GM10847 (cell line): Measurements from ENCODE around the gene NEGR1.

Experiments used
- POLR2A ChIP-seq: IDR thresholded peaks from 2 replicates; pipeline ENCODE4 v1.6.1; 2011; ENCODE audit not compliant: insufficient read length; ENCODE audit errors: extremely low read depth

Gene NEGR1

DNA sequence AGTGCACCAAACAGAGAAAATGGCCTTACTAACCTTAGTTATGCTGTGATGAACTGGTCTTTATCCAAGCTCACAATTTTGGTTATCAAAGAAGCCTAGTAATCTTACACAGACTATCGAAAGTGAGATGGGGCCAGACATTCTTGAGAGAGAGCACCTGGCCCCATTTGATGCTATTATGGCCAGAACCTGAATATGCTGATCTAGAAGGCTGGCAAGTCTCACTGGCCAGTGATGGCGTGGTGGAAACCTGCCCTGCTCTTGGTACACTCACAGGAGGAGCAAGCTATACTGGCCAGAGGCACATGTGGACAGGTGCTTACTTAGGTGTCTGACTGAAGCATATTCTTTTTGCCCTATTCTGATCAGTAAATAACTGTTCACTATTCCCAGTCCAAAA, 843.7 kb downstream of the NEGR1 start:
- TF ChIP-seq POLR2A, result no peak

DNA sequence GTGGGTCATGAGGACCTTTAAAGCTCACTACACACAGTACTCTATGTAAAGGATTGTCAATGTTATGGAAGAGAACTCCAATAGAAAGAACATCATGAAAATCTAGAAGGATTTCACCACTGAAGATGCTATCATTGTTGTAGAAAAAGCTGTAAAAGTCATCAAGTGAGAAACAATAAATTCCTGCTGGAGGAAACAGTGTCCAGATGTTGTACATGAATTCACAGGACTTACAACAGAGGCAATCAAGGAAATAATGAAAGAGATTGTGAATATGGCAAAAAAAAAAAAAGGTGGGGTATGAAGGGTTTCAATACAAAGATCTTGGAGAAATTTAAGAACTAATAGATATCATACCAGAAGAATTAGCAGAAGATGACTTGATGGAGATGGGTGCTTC, 846.4 kb downstream of the NEGR1 start:
- no peak for TF ChIP-seq POLR2A

DNA sequence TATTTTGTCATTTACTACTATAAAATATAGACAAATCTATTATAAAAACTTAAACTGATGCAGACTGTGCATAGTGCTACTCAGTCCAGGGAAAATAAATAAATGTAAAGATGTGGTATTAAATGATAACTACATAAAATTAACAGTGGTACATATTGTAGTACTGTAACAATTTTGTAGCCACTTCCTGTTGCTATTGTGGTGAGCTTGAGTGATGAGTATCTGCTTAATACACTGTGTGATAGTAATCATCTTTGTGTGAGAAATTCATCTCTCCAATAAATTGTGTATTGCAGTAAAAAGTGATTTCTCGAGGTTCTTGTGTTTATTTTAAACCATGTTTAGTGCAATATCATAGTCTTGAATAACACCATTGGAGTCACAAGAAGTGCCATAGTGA, 848.1 kb downstream of the NEGR1 start:
- TF ChIP-seq POLR2A, result no peak

DNA sequence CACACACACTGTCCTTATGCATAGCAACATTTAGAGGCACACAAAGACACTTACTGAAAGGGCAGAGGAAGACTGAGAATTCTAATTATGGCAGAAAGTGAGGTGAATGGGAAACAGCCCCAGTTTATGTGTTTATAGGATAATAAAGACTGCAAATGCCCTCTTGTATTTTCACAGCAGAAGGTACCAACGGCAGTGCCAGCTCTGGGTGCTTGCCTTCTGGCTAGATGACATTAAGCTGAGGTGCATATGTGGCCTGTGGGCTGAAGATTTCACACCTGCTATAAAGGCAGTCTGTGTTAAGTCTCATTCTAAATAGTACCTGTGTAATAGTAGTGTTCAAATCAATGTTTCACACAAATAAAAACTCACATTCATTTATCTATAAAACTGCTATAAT, 854.3 kb downstream of the NEGR1 start:
- no peak for TF ChIP-seq POLR2A

DNA sequence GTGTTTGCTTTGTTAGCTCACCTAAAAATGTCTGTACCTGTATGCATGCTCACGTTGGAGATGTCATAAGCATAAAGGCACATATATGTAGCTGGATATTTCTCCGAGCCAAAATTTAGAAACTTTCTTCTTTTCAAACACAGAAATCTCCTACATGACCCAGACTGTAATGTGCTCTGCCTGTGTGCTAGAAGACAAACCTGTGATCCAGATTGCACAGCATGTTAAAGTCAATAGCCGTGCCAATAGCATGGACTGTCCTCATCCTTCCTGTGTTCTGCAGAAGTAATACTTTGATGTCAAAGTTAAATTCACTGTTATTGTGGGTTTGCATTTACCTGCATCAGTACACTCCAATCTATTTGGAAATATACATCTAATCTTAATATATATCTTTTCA, 855.3 kb downstream of the NEGR1 start:
- TF ChIP-seq POLR2A, result no peak

DNA sequence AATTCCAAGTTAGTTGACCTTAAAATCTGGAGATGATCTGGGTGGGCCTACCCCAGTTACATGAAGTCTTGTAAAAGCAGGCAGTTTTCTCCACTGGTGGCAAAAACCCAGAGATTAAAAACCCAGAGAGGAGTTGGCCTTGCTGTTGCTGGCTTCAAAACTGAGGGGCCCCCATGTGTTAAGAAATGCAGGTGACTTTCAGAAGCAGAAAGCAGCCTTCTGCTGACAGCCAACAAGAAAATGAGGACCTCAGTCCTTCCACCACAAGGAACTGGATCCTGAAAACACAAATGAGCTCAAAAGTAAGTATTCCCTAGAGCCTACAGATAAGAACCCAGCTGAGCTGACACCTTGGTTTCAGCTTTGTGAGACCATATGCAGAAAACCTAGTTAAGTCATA, 857.8 kb downstream of the NEGR1 start:
- TF ChIP-seq POLR2A, result no peak

DNA sequence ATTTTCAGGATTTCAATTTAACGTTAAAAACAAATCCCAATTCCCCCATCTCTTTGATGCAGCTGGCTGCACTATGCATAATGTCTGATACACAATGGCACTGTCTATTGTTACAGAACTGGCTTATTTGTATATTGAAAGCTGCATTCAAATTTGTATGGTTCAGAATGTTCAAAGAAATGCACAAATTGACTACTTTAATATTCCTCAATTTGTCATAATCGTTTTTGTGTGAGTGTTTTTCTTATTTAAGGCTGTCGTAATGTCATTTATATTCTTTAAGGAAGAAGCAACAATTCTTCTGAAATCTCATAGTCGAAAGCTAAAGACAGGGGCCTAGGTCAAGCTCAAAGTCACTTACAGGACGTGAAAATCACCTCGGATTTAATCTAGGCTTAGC, 860.1 kb downstream of the NEGR1 start:
- no peak for TF ChIP-seq POLR2A

DNA sequence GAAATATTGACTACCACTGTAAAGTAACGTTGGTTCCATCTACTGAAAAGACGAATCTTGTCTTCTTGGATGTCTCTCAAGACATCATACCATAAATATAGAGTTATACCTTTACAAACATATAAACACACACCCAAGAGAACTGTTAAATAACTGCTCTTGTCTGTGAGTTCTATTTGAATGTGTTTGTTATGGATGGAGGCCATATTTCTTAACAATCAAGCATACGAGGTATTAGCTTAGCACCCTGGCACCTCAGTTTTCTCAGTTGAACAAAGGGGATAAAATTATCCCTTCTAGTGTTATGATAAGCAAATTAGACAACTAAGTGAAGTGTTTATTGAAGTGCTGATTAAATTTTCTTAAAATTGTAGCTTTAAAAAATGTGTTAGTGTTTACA, 864.9 kb downstream of the NEGR1 start:
- TF ChIP-seq POLR2A, result no peak

DNA sequence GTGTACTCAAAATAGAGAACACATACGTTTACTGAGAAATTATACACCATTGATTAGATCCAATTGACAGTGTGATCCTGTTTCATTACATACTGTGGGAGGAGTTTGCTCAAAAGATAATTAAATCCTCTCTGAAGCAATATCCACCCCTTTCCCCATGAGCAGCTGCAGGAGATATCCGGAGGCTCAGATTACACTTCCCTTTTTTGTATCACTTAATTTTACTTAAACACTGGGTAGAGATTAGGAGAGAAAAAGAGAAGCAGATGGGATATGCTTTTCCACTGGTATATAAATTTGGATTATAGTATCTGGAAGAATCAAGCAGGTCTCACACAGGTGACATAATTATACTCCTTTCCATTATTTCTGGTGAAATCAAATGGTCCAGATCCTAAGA, 868.2 kb downstream of the NEGR1 start:
- no peak for TF ChIP-seq POLR2A

DNA sequence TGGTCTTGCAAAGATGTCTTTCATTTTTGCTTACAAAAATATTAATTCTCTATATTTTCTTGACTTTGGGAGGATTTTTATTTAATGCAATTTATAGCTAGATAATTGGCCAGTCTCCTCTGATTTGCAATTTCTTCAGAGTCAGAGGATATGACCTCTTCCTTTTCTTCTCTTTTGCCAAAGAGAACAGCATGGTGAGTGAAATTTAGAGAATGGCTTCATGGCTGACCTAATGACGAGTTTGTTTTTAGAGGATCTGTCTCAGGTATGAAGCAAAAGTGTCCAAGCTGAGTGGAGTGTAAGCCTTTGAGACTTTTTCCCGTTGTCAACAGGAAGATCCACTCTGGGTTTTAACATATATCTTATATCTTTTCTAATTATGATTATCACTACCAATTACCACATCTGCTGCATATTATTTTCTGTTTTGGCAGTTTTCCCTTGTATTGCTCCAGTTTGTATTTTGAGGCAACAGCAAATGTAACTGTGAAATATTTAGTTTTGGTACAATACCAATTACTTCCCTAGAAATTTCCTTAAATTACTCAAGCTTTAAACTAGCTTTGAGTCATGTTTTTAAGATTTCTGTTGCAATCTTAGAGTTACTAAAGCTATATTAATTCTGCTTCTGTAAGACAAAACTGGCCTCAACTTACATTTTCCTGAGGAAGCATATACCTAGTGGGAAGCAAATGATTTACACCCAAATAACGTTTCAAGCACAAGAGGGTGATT, 868.7 kb downstream of the NEGR1 start:
- no peak for TF ChIP-seq POLR2A

DNA sequence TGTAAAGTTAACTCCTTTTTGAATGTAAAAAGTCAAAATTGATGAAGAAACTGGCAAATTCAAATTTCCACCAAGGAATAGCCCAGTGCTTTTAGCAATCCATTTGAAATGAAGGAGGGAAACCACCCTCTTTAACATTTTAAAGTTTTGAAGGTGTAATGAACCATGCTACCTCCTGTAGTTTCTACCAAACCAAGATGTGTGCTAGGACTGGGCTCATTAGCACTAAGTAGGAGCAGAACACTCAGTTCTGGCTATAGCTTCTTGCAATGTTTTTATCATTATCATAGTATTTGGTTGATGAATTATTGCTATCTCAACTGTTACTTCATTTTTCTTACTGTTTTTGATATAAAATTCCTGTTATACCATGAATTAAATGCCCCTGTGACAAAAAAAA, 882.3 kb downstream of the NEGR1 start:
- no peak for TF ChIP-seq POLR2A

DNA sequence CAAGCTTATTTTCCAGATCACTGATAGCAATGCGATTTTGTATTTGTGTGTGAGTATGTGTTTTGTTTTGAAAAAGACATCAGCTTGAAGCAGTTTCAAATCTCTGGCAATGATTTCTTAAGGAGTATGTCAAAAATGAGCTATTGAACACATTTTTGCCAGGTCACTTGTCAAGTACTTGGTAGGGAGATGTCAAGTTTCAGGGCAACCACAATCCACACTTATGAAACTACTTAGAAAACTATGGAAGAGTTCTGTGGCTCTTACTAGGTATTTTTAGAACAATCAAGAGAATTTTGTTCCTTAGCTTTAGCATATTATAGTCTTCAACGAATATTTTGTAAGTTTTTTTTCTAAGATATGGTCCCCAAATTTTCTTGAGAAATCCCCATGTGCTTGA, 882.7 kb downstream of the NEGR1 start:
- TF ChIP-seq POLR2A, result no peak

DNA sequence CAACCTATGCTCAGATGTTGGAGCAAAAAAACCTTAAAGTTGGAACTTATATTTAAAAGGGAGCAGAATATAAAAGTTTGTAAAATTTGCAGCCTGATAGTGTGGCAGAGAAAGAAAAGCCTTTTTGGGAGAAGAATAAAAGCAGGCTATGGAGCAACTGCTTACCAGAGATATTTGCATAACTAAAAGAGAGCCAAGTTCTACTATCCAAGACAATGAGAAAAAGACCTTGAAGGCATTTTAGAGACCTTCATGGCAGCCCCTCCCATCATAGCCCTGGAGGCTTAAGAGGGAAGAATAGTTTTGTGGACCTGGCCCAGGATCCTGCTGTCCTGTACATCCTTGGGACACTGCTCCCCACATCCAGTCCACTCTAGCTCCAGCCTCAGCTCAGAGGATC, 889.0 kb downstream of the NEGR1 start:
- no peak for TF ChIP-seq POLR2A

DNA sequence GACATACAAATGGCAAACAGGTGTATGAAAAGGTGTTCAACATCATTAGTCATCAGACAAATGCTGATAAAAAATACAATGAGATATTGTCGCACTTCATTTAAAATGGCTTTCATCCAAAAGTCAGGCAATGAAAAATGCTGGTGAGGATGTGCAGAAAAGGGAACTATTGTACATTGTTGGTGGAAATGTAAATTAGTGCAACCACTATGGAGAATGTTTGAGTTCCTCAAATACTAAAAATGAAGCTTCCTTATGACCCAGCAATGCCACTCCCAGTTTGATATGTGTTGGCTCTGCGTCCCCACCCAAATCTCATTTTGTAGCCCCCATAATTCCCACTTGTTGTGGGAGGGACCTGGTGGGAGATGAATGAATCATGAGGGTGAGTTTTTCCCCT, 891.8 kb downstream of the NEGR1 start:
- TF ChIP-seq POLR2A, result no peak

DNA sequence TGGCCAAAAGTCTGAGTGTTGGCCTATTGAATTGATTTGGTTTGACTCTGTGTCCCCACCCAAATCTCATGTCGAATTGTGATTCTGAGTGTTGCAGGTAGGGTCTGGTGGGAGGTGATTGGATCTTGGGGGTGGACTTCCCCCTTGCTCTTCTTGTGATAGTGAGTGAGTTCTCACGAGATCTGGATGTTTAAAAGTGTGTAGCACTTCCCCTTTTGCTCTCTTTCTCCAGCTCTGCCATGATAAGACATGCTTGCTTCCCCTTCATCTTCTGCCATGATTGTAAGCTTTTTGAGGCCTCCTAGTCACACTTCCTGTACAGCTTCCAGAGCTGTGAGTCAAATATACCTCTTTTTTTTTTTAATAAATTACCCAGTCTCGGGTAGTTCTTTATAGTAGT, 904.5 kb downstream of the NEGR1 start:
- TF ChIP-seq POLR2A, result no peak

DNA sequence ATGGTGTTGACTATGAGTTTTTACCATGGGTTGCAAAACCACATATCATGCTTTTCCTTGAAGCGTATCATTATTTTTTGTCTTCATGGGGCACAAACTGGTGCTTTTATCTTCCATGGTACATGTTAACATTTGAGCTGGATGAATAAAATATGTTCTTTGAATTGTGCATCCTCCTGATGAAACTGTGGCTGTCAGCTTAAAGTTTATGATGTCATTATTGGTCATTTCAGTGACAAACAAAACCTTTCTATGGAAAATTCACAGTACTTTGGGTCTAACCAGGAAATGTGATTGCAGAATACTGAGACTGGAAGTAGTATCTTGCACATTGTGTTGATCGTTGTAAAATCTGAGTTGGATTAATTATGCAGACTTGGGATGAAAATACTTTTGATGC, 909.8 kb downstream of the NEGR1 start:
- no peak for TF ChIP-seq POLR2A

DNA sequence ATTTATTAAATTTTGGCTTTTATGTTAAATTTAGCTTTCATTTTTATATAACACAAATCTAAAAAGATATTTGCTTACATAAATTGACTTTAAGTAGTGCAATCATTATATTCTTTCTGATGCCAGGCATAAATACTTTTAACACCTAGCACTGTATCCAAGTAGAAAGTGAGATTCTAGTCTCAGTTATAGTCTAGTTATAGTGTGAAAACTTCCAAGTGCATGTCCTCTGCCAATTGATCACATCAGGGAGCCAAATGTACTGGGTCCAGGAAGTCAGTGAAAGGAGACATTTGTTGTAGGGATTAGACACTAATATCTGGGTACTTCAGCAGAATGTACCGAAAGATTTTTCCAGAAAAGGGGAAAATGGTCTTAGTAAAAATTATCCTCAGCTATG, 910.8 kb downstream of the NEGR1 start:
- no peak for TF ChIP-seq POLR2A
